ENCODE results near the gene OR7G1. TPM values are rescaled to one million over a fixed set of nuclear protein-coding genes. Genes with fewer than 3 reads are reported as not detected.

Gene OR7G1
- total RNA-seq, 4 donors from 2014 or later = not detected

DNA sequence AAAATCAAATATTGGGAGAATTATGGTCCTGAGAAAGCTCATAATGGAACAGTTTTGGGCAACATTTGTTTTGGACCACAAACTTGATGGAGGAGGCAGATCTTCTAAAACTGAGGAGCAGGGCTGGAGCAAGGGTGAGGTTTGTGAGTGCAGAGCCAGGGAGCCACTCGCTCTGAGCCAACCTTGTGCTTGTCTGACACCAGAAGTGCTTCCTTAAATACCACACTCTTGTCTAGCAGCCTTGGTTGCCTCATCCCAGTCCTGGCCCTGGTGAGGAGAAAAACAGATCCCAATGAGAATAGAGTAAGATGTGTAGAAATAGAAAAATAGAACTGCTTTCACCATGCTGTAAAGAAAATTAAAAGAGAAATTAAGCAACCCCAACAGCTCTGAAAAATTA is 31.3 kb upstream of the OR7G1 start:
- no peak overlapping the region for H3K4me3 ChIP-seq
- H3K27ac ChIP-seq = no peak overlapping the region
- TF ChIP-seq, protein P1, sequence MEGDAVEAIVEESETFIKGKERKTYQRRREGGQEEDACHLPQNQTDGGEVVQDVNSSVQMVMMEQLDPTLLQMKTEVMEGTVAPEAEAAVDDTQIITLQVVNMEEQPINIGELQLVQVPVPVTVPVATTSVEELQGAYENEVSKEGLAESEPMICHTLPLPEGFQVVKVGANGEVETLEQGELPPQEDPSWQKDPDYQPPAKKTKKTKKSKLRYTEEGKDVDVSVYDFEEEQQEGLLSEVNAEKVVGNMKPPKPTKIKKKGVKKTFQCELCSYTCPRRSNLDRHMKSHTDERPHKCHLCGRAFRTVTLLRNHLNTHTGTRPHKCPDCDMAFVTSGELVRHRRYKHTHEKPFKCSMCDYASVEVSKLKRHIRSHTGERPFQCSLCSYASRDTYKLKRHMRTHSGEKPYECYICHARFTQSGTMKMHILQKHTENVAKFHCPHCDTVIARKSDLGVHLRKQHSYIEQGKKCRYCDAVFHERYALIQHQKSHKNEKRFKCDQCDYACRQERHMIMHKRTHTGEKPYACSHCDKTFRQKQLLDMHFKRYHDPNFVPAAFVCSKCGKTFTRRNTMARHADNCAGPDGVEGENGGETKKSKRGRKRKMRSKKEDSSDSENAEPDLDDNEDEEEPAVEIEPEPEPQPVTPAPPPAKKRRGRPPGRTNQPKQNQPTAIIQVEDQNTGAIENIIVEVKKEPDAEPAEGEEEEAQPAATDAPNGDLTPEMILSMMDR (IDR thresholded peaks at IDR 0.05) = no peak
- no peak for TF ChIP-seq POLR2A (IDR thresholded peaks at IDR 0.05)
- intact Hi-C loops (cut with DNase I) = no loop called here
- DNase-seq = no peak
- no peaks in the 10 kb centered on the region for H3K27me3 ChIP-seq
- peaks cover 0 to 56% (median 0%) of the 10 kb centered on the region in 3 donors for H3K36me3 ChIP-seq
- H3K9me3 ChIP-seq = peaks cover 6 to 49% (median 17%) of the 10 kb centered on the region in 3 donors
- peaks cover under 1 to 19% (median 3%) of the 10 kb centered on the region in 3 donors for H3K4me1 ChIP-seq
- 90 to 93% methylated on average over 1 of the region's 1 CpG for WGBS, 2 donors

DNA sequence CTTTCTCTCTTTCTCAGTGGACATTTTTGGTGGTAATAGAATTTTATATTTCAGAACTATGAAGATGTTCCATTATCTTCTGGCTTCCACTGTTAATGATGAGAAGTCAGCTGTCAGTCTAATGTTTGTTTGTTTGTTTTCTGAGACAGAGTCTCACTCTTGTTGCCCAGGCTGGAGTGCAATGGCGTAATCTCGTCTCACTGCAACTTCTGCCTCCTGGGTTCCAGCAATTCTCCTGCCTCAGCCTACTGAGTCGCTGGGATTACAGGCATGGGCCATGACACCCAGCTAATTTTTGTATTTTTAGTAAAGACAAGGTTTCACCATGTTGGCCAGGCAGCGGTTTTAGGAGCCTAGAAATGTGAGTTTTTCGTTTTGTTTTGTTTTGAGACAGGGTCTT is 29.4 kb upstream of the OR7G1 start:
- DNase-seq = no peak
- H3K27me3 ChIP-seq = no peaks in the 10 kb centered on the region
- intact Hi-C loops (cut with DNase I) = no loop called here
- TF ChIP-seq POLR2A (IDR thresholded peaks at IDR 0.05) = no peak
- TF ChIP-seq, protein P1 (IDR thresholded peaks at IDR 0.05) = no peak
- H3K4me3 ChIP-seq = no peak overlapping the region
- no peak overlapping the region for H3K27ac ChIP-seq
- WGBS, 2 donors = 97 to 100% methylated on average over 5 of the region's 5 CpGs
- peaks cover 6 to 44% (median 17%) of the 10 kb centered on the region in 3 donors for H3K9me3 ChIP-seq
- H3K36me3 ChIP-seq = peaks cover 0 to 53% (median 0%) of the 10 kb centered on the region in 3 donors
- peaks cover 10 to 24% (median 11%) of the 10 kb centered on the region in 3 donors for H3K4me1 ChIP-seq

DNA sequence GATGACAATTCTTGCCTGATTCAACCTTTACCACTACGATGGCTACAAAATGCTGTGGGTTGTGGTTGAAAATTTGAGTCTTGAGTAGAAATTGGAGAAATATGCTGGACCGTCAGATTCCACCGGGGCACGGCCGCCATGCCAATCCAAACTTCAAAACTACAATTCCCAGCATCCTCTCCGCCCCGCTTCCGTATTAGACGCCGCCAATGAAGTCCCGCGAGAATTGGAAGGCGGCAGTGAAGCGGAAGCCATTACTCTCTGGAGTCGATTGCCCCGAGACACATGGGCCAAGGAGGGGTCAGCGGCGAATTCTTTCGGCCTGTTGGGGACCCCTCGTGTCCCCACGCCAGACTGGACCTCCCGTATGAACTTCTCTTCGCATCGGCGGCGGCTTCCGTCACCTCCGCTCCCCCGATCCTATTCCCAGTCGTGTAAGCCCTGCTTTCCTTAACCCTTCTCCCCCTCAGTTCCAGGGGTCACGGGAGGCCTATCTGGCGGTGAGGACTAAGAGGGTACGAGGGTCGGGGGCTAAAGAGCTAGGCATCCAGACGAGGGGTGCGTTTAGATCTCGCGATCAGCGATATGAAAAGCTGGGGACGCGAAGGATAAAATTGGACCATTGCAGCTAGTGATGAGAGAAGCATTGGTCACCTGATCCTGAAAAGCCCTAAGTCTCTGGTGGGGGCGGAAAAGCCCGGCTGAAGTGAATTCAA is 24.8 kb upstream of the OR7G1 start, which contains the start of gene ZNF317:
ZNF317 (plus strand) TSS at position 239 of the 716 bp plus-strand sequence. CDS start 15,620 bp downstream, outside the sequence.
- H3K27me3 ChIP-seq = peaks cover 0 to under 1% (median 0%) of the 10 kb centered on the region in 4 donors
- H3K4me3 ChIP-seq = peak within 1 kb of the TSS; percentile 79 to 95 (median 84)
- peak; percentile 71 for DNase-seq
- H3K27ac ChIP-seq = peak within 1 kb of the TSS; percentile 88 to 96 (median 90)
- peaks cover 6 to 12% (median 11%) of the 10 kb centered on the region in 3 donors for H3K9me3 ChIP-seq
- intact Hi-C loops (cut with DNase I) = no loop called here
- peaks cover 0 to 10% (median 0%) of the 10 kb centered on the region in 3 donors for H3K36me3 ChIP-seq
- TF ChIP-seq POLR2A (IDR thresholded peaks at IDR 0.05) = peak in 1 of 4 donors; percentile 57
- TF ChIP-seq, protein P1 (IDR thresholded peaks at IDR 0.05) = no peak
- WGBS, 2 donors = 0 to 2% methylated on average over 25 of the region's 43 CpGs
- peaks cover 10 to 33% (median 14%) of the 10 kb centered on the region in 3 donors for H3K4me1 ChIP-seq

DNA sequence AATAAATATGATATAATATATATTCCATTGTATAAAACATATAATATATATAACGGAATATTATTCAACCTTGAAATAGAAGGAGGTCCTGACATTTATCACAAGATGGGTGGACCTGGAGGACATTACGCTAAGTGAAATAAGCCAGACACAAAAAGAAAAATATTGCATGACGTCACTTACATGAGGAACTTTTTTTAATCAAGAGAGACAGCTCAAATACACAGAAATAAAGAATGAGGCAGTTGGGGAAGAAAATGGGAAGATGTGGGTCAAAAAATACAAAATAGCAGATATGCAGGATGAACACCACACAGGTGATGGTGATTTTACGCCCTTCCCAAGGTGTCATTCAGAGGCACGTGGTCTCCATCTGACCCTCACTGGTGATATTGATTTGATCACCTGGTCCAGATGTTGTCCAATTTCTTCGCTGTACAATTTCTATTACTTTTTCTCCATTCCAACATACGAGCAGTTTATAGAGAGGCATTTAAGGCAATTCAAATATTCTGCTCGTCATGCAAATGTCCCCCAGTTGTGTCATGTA is 24.1 kb upstream of the OR7G1 start:
- H3K4me3 ChIP-seq = peak overlapping the region; percentile 79 to 95 (median 84)
- peaks cover 0 to 5% (median 0%) of the 10 kb centered on the region in 3 donors for H3K36me3 ChIP-seq
- peak overlapping the region; percentile 88 to 96 (median 90) for H3K27ac ChIP-seq
- no peak for DNase-seq
- WGBS, 2 donors = 28 to 33% methylated on average over 8 of the region's 8 CpGs
- intact Hi-C loops (cut with DNase I) = no loop called here
- peaks cover 0 to 7% (median 0%) of the 10 kb centered on the region in 4 donors for H3K27me3 ChIP-seq
- H3K4me1 ChIP-seq = peaks cover 10 to 33% (median 14%) of the 10 kb centered on the region in 3 donors
- H3K9me3 ChIP-seq = peaks cover 5 to 6% (median 6%) of the 10 kb centered on the region in 3 donors
- TF ChIP-seq POLR2A (IDR thresholded peaks at IDR 0.05) = no peak
- TF ChIP-seq, protein P1 (IDR thresholded peaks at IDR 0.05) = no peak

DNA sequence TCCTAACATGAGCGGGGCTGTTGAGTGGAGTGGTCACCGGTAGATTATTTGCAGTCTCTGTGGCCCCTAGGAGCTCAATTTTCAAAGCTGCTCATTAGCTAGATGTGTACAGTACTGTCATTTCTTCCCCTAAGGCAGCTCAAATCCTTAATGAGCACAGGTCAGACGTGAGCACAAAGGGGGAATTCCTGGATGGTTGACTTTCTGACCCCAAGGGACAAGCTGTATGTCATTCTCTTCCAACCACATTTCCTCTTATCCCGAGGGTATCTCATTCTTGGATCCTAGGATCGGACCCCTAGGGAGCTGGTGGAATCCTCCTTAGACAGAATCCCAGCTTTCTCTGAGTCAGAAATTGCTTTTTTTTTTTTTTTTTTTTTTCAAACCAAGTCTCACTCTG is 16.9 kb upstream of the OR7G1 start:
- no peaks in the 10 kb centered on the region for H3K9me3 ChIP-seq
- no peak overlapping the region for H3K4me3 ChIP-seq
- intact Hi-C loops (cut with DNase I) = no loop called here
- no peak overlapping the region for H3K27ac ChIP-seq
- H3K36me3 ChIP-seq = no peaks in the 10 kb centered on the region
- DNase-seq = no peak
- H3K27me3 ChIP-seq = peaks cover 0 to 24% (median 0%) of the 10 kb centered on the region in 4 donors
- 50 to 56% methylated on average over 5 of the region's 5 CpGs for WGBS, 2 donors
- no peak for TF ChIP-seq POLR2A (IDR thresholded peaks at IDR 0.05)
- TF ChIP-seq, protein P1 (IDR thresholded peaks at IDR 0.05) = no peak
- peaks cover 0 to 9% (median 3%) of the 10 kb centered on the region in 3 donors for H3K4me1 ChIP-seq
